ENCODE data around the gene DYTN. TPM values are rescaled to one million over a fixed set of nuclear protein-coding genes. Genes with fewer than 3 reads are reported as not detected.
"Not testable (repeated sequence)": the region's sequence is repeated elsewhere in the genome, so short reads cannot be mapped to it uniquely, and the experiment has no call there.

DYTN gene, protein sequence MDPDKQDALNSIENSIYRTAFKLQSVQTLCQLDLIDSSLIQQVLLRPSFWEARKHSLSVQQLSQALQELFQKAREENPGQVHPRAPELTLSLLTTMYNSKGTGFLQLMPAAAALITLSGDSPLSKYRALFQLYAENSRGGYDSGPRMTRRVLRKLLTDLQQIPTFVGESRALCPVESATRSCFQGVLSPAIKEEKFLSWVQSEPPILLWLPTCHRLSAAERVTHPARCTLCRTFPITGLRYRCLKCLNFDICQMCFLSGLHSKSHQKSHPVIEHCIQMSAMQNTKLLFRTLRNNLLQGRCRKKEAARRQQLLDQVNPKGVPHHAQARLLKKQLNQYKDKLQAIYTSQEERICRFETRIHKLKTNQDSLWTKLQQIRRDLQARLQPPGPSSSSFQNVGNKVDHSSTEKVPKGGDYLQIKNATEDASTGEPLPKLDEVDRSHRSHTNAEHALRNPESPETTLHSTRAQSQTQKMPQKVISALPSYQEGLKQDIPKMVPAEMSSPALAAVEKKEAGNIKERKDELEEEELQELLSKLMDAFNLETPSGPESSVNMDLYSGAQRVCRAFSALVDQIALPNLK
- total RNA-seq (2014; rRNA removed; shearing (Covaris generic)): not detected in 2 replicates
- polyA plus RNA-seq (2015; cell fraction: cytosol; rRNA removed): not detected in 2 replicates
- polyA plus RNA-seq (2015; cell fraction: nucleus; rRNA removed): not detected in 2 replicates

DNA sequence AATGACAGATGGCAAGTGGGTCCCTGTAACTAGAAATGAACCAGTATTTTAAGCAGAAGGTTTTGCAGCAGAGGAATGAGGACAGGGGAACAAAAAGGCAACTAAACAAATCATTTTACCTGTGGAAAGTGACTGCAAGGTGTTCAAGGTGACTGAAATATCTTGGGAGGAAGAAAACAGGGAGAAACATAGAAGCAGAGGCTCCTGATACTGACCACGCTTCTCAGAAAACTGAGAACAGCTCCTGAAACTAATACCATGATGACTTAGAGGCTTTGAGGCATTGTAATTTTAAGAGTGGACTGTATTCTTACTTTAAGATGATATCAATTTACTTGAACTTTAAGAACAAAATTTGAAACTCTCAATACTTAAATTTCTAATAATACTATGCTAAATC lies at the start of gene DYTN:
DYTN (minus strand) TSS at position 101 of the 400 bp plus-strand sequence. CDS start 117 bp downstream, outside the sequence.
- in situ Hi-C loops (cut with HindIII; ENCODE audit: low pct_unique_long_range_greater_than_20kb, low sequenced_read_pairs): no loop called here
- no peak for DNase-seq (ENCODE audit: low read depth, low spot score)

DNA sequence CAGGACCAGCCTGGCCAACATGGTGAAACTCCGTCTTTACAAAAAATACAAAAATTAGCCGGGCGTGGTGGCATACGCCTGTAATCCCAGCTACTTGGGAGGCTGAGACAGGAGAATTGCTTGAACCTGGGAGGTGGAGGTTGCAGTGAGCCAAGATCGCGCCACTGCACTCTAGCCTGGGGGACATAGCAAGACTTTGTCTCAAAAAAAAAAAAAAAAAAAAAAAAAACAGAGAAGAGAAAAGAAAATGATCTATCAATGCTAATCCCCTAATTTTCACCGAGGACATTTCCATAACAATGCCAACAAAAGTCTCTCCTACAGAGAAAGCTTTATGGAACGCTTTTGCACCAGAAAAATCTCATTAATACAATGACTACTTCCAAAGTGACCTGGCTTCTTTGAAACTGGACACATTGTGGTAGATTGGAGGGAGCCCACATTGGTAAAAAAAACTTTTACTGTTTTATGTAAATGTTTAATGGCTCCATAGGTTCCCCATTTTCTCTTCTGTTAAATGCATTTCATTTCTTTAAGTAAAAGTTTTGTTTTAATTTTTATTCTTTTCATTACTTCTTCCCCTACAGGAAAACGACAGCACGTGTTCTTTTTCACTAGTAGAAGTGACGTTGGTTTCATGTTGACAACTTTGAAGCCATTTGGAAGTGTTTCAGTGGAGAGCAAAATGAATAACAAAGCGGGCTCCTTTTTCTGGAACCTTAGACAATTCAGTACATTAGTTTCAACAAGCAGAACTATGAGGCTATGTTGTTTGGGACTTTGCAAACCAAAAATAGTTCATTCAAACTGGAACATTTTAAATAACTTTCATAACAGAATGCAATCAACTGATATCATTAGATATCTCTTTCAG lies 48.1 kb upstream of the DYTN start:
- DNase-seq (ENCODE audit: low read depth, low spot score): no peak
- in situ Hi-C loops (cut with HindIII; ENCODE audit: low pct_unique_long_range_greater_than_20kb, low sequenced_read_pairs): no loop called here

DNA sequence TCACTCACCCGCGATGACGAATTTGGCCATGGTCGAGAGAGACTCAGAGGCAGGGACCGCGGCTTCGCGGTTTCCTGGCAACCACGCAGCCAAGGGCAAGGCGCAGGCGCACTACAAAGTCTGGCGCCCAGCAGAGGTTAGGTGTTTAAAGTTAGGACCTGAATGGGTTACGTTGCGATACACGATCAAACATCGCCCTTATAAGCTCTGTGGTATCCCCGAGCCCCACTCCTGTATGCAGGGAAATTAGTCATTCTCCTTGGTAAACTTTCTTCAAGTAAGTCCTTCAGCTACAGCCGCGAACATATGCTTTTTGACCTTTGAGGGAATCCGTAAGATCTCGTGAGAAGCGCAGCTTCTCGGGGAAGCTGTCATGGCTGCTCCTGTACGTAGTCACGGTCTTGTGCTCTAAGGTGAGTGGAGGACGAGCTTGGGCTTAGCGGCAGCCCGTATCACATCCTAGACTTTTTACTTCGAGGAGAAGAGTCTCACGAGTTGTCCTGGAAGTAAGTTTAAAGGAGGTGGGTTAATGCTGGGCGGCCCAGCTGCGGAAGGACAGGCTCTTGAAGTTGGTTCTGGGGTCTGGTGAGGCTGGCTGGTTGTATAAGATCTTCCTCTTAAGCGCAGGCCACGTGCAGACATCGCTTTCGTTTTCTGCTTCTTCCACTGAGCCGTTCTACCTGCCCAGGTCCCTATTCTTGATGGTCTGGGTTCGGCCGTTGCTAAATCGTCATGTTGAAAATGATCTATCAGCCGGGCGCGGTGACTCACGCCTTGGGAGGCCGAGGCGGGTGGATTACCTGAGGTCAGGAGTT lies 47.3 kb upstream of the DYTN start, which contains the start of the genes FASTKD2 and MDH1B:
FASTKD2 (plus strand) TSS at position 365 of the 815 bp plus-strand sequence. CDS start 1,088 bp downstream, outside the sequence.
MDH1B (minus strand) TSS at position 87 of the 815 bp plus-strand sequence; CDS start at position 30, 57 bp downstream.
- in situ Hi-C loops (cut with HindIII; ENCODE audit: low pct_unique_long_range_greater_than_20kb, low sequenced_read_pairs): no loop called here
- DNase-seq (ENCODE audit: low read depth, low spot score): peak; percentile 93

DNA sequence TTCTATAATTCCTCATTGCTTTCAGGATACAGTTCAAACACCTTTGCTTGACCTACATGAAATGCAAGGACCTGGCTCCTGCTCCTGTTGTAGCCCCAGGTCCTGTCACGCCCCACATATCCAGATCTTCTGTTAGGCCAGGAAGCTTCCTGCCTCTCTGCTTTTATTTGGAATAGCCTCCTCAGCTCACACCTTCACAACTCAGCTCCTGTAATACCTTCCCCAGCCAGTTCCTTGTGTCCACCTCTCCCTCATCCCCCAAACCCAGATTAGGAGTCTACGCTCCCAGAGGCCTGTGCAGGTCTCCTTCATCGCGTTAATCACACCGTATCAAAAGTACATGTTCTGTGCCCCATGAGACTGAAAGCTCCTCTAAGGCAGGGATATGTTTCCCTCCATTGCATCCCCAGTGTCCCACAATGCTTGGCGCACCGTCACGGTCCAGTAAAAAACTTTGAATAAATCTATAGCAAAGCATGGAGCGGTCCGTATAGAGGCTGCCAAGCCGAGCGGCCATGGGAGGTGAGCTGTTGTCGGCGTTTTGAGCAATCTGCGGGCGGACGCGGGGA lies 46.6 kb upstream of the DYTN start:
- no peak for DNase-seq (ENCODE audit: low read depth, low spot score)
- in situ Hi-C loops (cut with HindIII; ENCODE audit: low pct_unique_long_range_greater_than_20kb, low sequenced_read_pairs): no loop called here

DNA sequence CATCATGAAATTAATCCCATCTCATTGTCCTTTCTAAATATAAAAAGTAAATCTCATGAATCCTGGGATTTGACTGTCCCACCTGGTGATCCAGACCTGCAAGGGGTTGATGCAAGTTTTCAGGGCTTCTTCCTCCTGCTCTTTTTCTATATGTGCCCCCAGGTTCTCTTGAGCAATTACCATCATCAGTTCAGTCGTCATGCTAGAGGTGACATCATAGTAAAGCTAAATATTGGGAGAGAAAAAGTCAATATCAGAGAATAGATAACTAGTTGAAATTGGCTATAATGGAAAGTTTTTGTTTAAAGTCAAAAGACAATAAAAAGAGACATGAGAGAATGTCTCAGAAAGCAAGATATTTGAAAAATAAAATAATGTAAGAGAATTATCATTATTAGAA lies 38.6 kb upstream of the DYTN start:
- DNase-seq (ENCODE audit: low read depth, low spot score): no peak
- in situ Hi-C loops (cut with HindIII; ENCODE audit: low pct_unique_long_range_greater_than_20kb, low sequenced_read_pairs): no loop called here

DNA sequence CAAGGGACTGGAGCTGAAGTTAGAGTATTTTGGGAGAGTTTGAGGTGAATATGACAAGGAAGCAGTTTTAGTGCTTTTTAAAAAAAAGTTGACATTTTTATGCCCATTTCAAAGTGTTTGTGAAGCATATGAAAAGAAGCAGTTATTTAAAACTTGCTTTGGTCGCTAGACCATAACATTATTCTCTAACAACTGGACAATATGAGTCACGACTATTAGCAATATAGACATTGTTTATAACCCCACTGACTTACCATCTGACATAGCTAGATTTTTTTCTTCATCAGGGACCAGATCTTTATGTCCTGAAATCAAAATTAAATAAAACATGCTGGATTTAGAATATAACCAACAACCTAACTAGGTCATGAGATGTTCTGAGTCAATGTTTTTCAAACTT lies 22.6 kb upstream of the DYTN start:
- in situ Hi-C loops (cut with HindIII; ENCODE audit: low pct_unique_long_range_greater_than_20kb, low sequenced_read_pairs): no loop called here
- no peak for DNase-seq (ENCODE audit: low read depth, low spot score)

DNA sequence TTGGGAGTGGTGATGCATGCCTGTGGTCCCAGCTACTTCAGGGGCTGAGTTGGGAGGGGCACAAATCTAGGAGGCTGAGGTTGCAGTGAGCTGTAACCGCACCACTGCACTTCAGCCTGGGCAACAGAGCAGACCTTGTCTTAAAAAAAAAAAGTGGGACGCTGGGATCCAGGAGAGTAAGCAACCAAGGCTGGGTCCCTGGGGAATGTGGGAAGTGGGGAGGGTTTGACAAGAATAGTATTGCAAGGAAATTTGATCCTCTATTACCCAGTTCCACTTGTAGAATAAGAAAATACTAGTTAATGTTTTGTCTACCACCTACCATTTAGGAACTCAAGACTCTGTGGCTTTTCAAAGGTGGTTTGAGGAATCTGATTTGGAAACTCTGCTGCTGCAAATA lies 21.1 kb upstream of the DYTN start:
- no peak for DNase-seq (ENCODE audit: low read depth, low spot score)
- in situ Hi-C loops (cut with HindIII; ENCODE audit: low pct_unique_long_range_greater_than_20kb, low sequenced_read_pairs): no loop called here

DNA sequence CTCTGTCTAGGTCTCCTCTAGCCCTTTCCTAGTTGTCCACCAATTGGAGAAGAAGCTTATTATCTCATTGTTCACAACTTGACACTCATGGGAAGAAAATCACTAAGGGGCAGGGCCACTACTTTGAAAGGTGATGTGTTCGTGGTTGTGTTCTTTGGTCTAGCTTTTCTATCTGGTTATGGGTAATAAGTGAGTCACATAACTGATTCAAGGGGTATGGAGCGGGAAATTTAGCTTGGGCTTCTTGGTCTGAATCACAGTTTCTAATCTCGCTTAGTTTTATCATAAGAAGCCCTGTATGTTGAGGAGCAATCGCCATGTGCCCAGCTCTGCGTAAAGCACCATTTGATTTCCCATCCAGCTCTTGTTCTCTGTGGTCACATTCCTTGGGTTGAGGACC lies 18.7 kb upstream of the DYTN start:
- DNase-seq (ENCODE audit: low read depth, low spot score): no peak
- in situ Hi-C loops (cut with HindIII; ENCODE audit: low pct_unique_long_range_greater_than_20kb, low sequenced_read_pairs): no loop called here

DNA sequence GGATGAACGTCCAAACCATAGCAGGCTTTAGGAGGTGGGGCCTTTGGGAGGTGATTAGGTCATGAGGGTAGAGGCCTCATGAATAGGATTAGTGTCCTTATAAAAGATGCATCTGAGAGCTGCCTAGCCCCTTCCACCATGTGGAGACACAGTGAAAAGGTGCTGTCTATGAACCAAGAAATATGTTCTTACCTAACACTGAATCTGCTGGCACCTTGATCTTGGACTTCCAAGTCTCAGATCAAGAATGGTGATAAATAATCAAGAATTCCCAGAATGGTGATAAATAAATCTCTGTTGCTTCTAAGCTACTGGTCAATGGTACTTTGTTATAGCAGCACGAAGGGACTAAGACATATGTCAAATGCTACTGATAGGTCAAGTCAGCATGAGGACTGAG lies 15.1 kb upstream of the DYTN start:
- in situ Hi-C loops (cut with HindIII; ENCODE audit: low pct_unique_long_range_greater_than_20kb, low sequenced_read_pairs): no loop called here
- no peak for DNase-seq (ENCODE audit: low read depth, low spot score)

DNA sequence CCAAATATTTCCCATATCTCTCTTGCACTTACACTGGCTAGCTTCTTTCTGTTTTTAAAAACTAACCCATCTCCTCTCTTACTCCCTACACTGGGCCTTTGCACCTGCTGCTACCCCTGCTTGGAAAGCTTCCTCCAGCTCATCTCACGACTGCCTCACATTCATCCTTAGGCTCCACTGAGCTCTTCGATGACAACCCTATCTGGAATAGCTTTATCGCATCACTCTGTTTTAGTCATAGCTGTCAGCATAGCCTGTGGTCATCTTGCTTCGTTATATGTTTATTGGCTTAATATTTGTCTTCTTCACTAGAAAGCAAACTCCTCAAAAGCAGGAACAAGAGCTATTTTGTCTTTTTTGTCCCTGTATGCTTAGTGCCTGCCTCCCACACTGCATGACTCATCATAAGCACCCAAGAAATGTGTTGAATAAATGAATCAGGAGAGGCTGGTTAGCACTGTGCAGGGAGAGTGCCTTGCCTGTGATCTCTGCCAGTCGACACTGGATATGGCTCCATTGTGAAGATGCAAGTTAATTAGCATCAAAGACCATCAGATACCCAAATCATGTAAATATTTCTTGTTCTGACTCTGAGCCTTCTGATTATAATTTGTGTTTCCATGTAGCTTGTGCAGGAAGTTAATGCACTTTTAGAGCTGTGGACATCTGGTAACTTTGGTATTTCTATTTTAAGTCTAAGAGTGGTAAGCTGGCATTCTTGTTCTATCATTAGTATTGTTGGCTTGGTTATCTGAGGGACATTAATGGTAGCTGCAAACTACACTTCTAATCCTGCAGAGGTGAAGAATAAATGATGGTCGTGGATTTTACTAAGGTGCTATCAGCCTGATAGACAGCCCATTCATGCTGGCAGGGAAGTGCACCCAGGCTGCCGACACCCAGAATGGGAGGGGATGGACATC lies 10.3 kb upstream of the DYTN start:
- peak; percentile 54 for DNase-seq (ENCODE audit: low read depth, low spot score)
- in situ Hi-C loops (cut with HindIII; ENCODE audit: low pct_unique_long_range_greater_than_20kb, low sequenced_read_pairs): no loop called here

DNA sequence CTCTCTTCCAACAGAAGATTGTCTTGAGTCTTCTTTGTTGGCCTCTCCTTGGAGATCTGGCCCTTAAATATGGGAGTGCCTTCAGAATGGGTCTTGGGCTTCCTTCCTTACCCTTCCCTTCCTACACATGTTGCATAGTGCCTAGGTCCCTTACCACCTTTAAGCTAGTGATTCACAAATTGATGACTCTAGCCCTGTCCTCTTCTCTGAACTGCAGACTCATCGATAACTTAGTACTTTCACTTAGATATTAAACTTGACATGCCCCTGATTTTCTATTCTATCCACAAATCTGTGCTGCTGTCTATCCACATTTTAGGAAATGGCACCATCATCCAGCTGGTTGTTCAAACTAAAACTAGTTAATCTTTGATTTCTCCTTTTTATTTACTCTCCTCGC lies 9.1 kb upstream of the DYTN start:
- in situ Hi-C loops (cut with HindIII; ENCODE audit: low pct_unique_long_range_greater_than_20kb, low sequenced_read_pairs): no loop called here
- DNase-seq (ENCODE audit: low read depth, low spot score): no peak

DNA sequence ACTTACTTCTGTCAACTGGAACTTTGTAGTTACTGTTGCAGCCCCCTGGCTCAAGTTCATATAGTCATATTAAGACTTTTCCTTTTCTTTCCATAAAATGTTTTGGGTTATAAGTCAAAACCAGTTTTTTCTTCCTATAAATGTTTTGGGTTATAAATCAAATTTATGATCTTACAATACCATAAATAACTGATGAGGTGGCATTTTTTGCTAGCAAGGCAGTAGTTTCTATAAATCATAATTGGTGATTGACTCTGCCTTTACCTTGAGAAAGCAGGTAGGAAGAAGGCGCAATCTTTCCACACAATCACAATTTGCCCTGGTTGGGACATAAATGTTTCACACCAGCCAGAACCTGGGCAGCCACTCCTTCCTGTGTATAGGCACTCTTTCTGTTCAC lies 5.1 kb upstream of the DYTN start:
- no peak for DNase-seq (ENCODE audit: low read depth, low spot score)
- in situ Hi-C loops (cut with HindIII; ENCODE audit: low pct_unique_long_range_greater_than_20kb, low sequenced_read_pairs): no loop called here

DNA sequence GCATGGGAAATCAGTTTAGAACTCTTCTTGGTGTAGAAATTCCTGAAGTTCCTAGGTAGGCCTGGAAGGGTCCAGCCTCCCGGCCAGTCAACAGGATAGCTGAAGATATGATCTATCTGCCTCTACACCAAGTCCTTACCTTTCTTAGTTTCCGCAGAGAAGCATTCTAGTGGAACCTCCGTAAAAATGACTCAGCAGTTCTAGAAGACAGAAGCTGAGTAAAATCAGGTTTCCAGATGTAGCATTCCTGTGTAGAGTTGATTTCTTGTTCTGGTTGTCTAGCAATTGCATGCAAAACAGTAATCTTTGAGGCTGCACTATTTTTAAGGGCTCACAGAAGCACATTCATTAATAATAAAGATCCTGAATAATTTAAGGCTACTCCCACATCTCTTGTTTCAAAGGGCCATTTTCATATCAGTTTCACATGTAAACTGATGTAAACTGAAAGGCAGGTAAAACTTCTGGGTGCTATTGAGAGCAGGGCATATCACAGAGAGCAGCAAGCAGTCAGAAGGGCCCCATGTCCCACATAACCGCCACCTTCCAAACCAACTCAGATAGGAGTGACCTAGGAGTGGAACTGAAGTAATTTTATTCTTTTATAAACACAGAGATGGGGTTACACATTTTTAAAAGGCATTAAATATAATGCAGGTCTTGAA lies 3.2 kb upstream of the DYTN start:
- DNase-seq (ENCODE audit: low read depth, low spot score): no peak
- in situ Hi-C loops (cut with HindIII; ENCODE audit: low pct_unique_long_range_greater_than_20kb, low sequenced_read_pairs): no loop called here

DNA sequence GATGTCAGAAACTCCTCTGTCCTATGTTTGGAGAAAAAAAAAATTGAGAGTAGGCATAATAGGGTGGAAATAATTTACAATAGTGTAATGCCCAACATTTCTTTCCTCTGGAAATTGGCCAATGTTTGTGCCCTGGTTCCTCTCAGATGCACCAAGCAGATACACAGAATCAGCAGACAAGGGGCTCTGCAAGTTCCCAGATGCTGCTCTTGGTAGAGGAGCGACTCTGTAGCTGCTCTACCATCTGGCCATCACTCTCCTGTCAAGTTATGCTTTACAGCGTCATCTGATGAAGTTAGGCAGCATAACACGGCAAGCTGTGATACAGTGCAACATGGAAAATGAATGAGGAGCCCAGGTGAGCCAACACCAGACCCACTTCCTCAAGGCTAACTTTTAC lies 1.6 kb downstream of the DYTN start:
- in situ Hi-C loops (cut with HindIII; ENCODE audit: low pct_unique_long_range_greater_than_20kb, low sequenced_read_pairs): no loop called here
- DNase-seq (ENCODE audit: low read depth, low spot score): no peak

DNA sequence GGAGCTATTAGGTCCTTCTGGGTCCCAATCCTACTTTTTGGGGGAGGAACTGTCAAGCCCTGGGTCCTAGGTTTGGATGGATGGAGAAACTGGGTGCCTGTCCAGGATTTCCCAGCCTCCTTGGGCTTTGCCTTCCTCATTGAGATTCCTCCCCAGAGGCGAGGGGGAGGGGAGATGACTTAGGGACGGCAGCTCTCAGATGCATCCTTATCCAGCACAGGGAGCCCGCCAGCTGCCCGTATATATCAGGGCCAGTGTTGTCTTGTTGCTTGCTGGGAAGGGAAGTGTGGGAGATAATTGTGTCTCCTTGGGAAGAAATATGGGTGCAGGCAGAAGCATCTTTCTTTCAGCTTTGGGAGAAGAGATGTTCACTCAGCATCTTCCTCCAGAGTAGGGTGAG lies 3.0 kb downstream of the DYTN start:
- DNase-seq (ENCODE audit: low read depth, low spot score): not testable (repeated sequence)

More for the DNA sequence above, 3.0 kb downstream of the DYTN start:
- in situ Hi-C loops (cut with HindIII; ENCODE audit: low pct_unique_long_range_greater_than_20kb, low sequenced_read_pairs): not testable (repeated sequence)
